ENCODE data around the gene CNN2.

The CNN2 gene

GRCh38 chr19:1066251-1066747 lies 39.9 kb downstream of the CNN2 start:
- DNase-seq (ENCODE audit: low spot score), result no peak
- Histone ChIP-seq H3K4me1 (ENCODE audit: insufficient read depth, poor library complexity, severe bottlenecking) (peaks cover 17% of the 10 kb centered on the region), H3K27ac (ENCODE audit: poor library complexity, severe bottlenecking) (peak overlapping the region; percentile 79), H3K27me3 (ENCODE audit: insufficient read depth, poor library complexity, severe bottlenecking) (peaks cover 6% of the 10 kb centered on the region), H3K4me3 (ENCODE audit: severe bottlenecking) (peak overlapping the region; percentile 38), H3K9me3 (ENCODE audit: severe bottlenecking) (no peaks in the 10 kb centered on the region), H3K36me3 (ENCODE audit: low read depth) (no peaks in the 10 kb centered on the region)
- TF ChIP-seq CTCF (IDR thresholded peaks at IDR 0.05; ENCODE audit: poor library complexity, severe bottlenecking), result no peak
- no peak for ATAC-seq (ENCODE audit: low read depth)

GRCh38 chr19:1066748-1067340 lies 40.4 kb downstream of the CNN2 start, which contains the start of gene ARHGAP45:
Gene ARHGAP45, plus strand, starts transcription at chr19:1067167. Its CDS starts 239 bp downstream, at chr19:1067406.
- H3K9me3 ChIP-seq (ENCODE audit: severe bottlenecking), result no peaks in the 10 kb centered on the region
- peak within 1 kb of the TSS; percentile 79 for H3K27ac ChIP-seq (ENCODE audit: poor library complexity, severe bottlenecking)
- H3K4me3 ChIP-seq (ENCODE audit: severe bottlenecking), result peak within 1 kb of the TSS; percentile 38
- TF ChIP-seq CTCF (IDR thresholded peaks at IDR 0.05; ENCODE audit: poor library complexity, severe bottlenecking), result no peak
- ATAC-seq (ENCODE audit: low read depth) (no peak; the same call in 2 of the 3 replicates), DNase-seq (ENCODE audit: low spot score) (no peak)
- peaks cover 6% of the 10 kb centered on the region for H3K27me3 ChIP-seq (ENCODE audit: insufficient read depth, poor library complexity, severe bottlenecking)
- H3K4me1 ChIP-seq (ENCODE audit: insufficient read depth, poor library complexity, severe bottlenecking), result peaks cover 17% of the 10 kb centered on the region
- no peaks in the 10 kb centered on the region for H3K36me3 ChIP-seq (ENCODE audit: low read depth)

- DNase-seq (ENCODE audit: low spot score) (no peak), ATAC-seq (ENCODE audit: low read depth) (no peak)
- H3K27me3 ChIP-seq (ENCODE audit: insufficient read depth, poor library complexity, severe bottlenecking), result peaks cover 6% of the 10 kb centered on the region
- TF ChIP-seq CTCF (IDR thresholded peaks at IDR 0.05; ENCODE audit: poor library complexity, severe bottlenecking), result no peak
- no peaks in the 10 kb centered on the region for H3K9me3 ChIP-seq (ENCODE audit: severe bottlenecking)
- peak overlapping the region; percentile 79 for H3K27ac ChIP-seq (ENCODE audit: poor library complexity, severe bottlenecking)
- H3K4me3 ChIP-seq (ENCODE audit: severe bottlenecking), result peak overlapping the region; percentile 38
- H3K4me1 ChIP-seq (ENCODE audit: insufficient read depth, poor library complexity, severe bottlenecking), result peaks cover 17% of the 10 kb centered on the region
- H3K36me3 ChIP-seq (ENCODE audit: low read depth), result no peaks in the 10 kb centered on the region
Measured at GRCh38 chr19:1067341-1067957, 41.0 kb downstream of the CNN2 start.

GRCh38 chr19:1068009-1069001 lies 41.9 kb downstream of the CNN2 start:
- DNase-seq (ENCODE audit: low spot score) (peak; percentile 42), ATAC-seq (ENCODE audit: low read depth) (no peak)
- Histone ChIP-seq H3K36me3 (ENCODE audit: low read depth) (no peaks in the 10 kb centered on the region), H3K9me3 (ENCODE audit: severe bottlenecking) (no peaks in the 10 kb centered on the region), H3K27ac (ENCODE audit: poor library complexity, severe bottlenecking) (no peak overlapping the region), H3K4me3 (ENCODE audit: severe bottlenecking) (no peak overlapping the region), H3K4me1 (ENCODE audit: insufficient read depth, poor library complexity, severe bottlenecking) (peaks cover 17% of the 10 kb centered on the region), H3K27me3 (ENCODE audit: insufficient read depth, poor library complexity, severe bottlenecking) (peaks cover 6% of the 10 kb centered on the region)
- TF ChIP-seq CTCF (IDR thresholded peaks at IDR 0.05; ENCODE audit: poor library complexity, severe bottlenecking), result no peak

Data from RWPE2 (cell line).